Karpas-422 (cell line): ENCODE results near the gene NEURL3. TPM values are rescaled to one million over a fixed set of nuclear protein-coding genes. Genes with fewer than 3 reads are reported as not detected.

Experiments used
- DNase-seq: peaks from one replicate; pipeline ENCODE4 v3.0.0-alpha.2; 2015
- H2AFZ ChIP-seq: fragments of 200-600 bp; sonication (generic); 2 replicates; pipeline ENCODE4 v1.6.1; 2014; ENCODE audit warnings: antibody characterized with exemption, low read length, mixed read lengths
- H3K27ac ChIP-seq: fragments of 200-600 bp; sonication (generic); 2 replicates; pipeline ENCODE4 v1.5.1; 2014; ENCODE audit warnings: mild to moderate bottlenecking, low read length, moderate library complexity
- H3K27me3 ChIP-seq: fragments of 200-600 bp; sonication (generic); 2 replicates; pipeline ENCODE4 v1.6.1; 2014; ENCODE audit warnings: low read length, mixed read lengths
- H3K36me3 ChIP-seq: fragments of 200-600 bp; sonication (generic); 2 replicates; pipeline ENCODE4 v1.6.1; 2014; ENCODE audit warnings: low read length, mixed read lengths; ENCODE audit not compliant: insufficient read depth
- H3K4me1 ChIP-seq: fragments of 200-600 bp; sonication (generic); 2 replicates; pipeline ENCODE4 v1.6.1; 2014; ENCODE audit warnings: mild to moderate bottlenecking, low read length, mixed read lengths
- H3K4me2 ChIP-seq: fragments of 200-600 bp; sonication (generic); 2 replicates; pipeline ENCODE4 v1.6.1; 2014; ENCODE audit warnings: low read length, low read depth, mild to moderate bottlenecking; ENCODE audit not compliant: poor library complexity, severe bottlenecking
- H3K4me3 ChIP-seq: fragments of 200-600 bp; sonication (generic); 2 replicates; pipeline ENCODE4 v1.5.1; 2014; ENCODE audit warnings: mild to moderate bottlenecking, antibody characterized with exemption, low read length, mixed read lengths
- H3K79me2 ChIP-seq: fragments of 200-600 bp; sonication (generic); 2 replicates; pipeline ENCODE4 v1.6.1; 2014; ENCODE audit warnings: mild to moderate bottlenecking, low read length, mixed read lengths
- H3K9ac ChIP-seq: fragments of 200-600 bp; sonication (generic); 2 replicates; pipeline ENCODE4 v1.6.0; 2014; ENCODE audit warnings: low read length
- H3K9me2 ChIP-seq: fragments of 200-600 bp; sonication (generic), shearing (Covaris generic); replicated peaks from 2 replicates; pipeline ENCODE4 v1.6.0; 2014; ENCODE audit warnings: mild to moderate bottlenecking, low read length, moderate library complexity; ENCODE audit not compliant: insufficient read depth
- H3K9me3 ChIP-seq: fragments of 300-700, 200-600 bp; sonication (generic); 2 replicates; pipeline ENCODE4 v1.6.1; 2014; ENCODE audit warnings: low read length, mixed read lengths
- H4K20me1 ChIP-seq: fragments of 200-600 bp; sonication (generic); 2 replicates; pipeline ENCODE4 v1.6.1; 2014; ENCODE audit warnings: mild to moderate bottlenecking, antibody characterized with exemption, low read length, low read depth; ENCODE audit not compliant: insufficient read depth
- total RNA-seq: library from RNA; depleted of rRNA; stranded (reverse); fragments of >200 nt; shearing (Covaris generic); gene quantifications from 2 replicates; pipeline ENCODE4 v1.2.3, GENCODE V29; 2014; ENCODE audit warnings: low replicate concordance

NEURL3 gene
- total RNA-seq, 1 experiment from 2014 or later, result not detected

GRCh38 chr2:96535331-96535730, 30.2 kb upstream of the NEURL3 start:
- no peaks in the 10 kb centered on the region for H3K9me3 ChIP-seq
- DNase-seq, result no peak
- H3K79me2 ChIP-seq, result no peaks in the 10 kb centered on the region
- no peaks in the 10 kb centered on the region for H3K36me3 ChIP-seq
- no peak overlapping the region for H3K4me2 ChIP-seq
- no peak overlapping the region for H3K4me3 ChIP-seq
- no peak overlapping the region for H3K27ac ChIP-seq
- no peaks in the 10 kb centered on the region for H3K9me2 ChIP-seq
- no peak overlapping the region for H2AFZ ChIP-seq
- peaks cover 29% of the 10 kb centered on the region for H3K4me1 ChIP-seq
- no peak overlapping the region for H3K9ac ChIP-seq
- H4K20me1 ChIP-seq, result peaks cover 30% of the 10 kb centered on the region; the same call in 1 of the 2 replicates
- H3K27me3 ChIP-seq, result no peaks in the 10 kb centered on the region

- Histone ChIP-seq H3K27ac (no peak overlapping the region), H3K27me3 (no peaks in the 10 kb centered on the region)
Observed at GRCh38 chr2:96534701-96535181, 29.6 kb upstream of the NEURL3 start.

GRCh38 chr2:96534141-96534540, 29.0 kb upstream of the NEURL3 start:
- no peak for DNase-seq
- Histone ChIP-seq H3K27ac (no peak overlapping the region), H3K27me3 (no peaks in the 10 kb centered on the region), H4K20me1 (peaks cover 22% of the 10 kb centered on the region; the same call in 1 of the 2 replicates), H3K4me1 (peaks cover 29% of the 10 kb centered on the region), H2AFZ (no peak overlapping the region), H3K4me3 (no peak overlapping the region), H3K4me2 (no peak overlapping the region), H3K79me2 (no peaks in the 10 kb centered on the region), H3K9ac (no peak overlapping the region), H3K9me2 (no peaks in the 10 kb centered on the region), H3K36me3 (no peaks in the 10 kb centered on the region), H3K9me3 (no peaks in the 10 kb centered on the region)

More at GRCh38 chr2:96534701-96535181, 29.6 kb upstream of the NEURL3 start:
- H3K4me3 ChIP-seq, result no peak overlapping the region
- H3K9ac ChIP-seq, result no peak overlapping the region
- H4K20me1 ChIP-seq, result peaks cover 28% of the 10 kb centered on the region; the same call in 1 of the 2 replicates
- H3K4me1 ChIP-seq, result peaks cover 29% of the 10 kb centered on the region
- H3K9me3 ChIP-seq, result no peaks in the 10 kb centered on the region
- no peak overlapping the region for H3K4me2 ChIP-seq
- H3K79me2 ChIP-seq, result no peaks in the 10 kb centered on the region
- H3K9me2 ChIP-seq, result no peaks in the 10 kb centered on the region
- no peak for DNase-seq
- no peaks in the 10 kb centered on the region for H3K36me3 ChIP-seq
- H2AFZ ChIP-seq, result no peak overlapping the region

DNA sequence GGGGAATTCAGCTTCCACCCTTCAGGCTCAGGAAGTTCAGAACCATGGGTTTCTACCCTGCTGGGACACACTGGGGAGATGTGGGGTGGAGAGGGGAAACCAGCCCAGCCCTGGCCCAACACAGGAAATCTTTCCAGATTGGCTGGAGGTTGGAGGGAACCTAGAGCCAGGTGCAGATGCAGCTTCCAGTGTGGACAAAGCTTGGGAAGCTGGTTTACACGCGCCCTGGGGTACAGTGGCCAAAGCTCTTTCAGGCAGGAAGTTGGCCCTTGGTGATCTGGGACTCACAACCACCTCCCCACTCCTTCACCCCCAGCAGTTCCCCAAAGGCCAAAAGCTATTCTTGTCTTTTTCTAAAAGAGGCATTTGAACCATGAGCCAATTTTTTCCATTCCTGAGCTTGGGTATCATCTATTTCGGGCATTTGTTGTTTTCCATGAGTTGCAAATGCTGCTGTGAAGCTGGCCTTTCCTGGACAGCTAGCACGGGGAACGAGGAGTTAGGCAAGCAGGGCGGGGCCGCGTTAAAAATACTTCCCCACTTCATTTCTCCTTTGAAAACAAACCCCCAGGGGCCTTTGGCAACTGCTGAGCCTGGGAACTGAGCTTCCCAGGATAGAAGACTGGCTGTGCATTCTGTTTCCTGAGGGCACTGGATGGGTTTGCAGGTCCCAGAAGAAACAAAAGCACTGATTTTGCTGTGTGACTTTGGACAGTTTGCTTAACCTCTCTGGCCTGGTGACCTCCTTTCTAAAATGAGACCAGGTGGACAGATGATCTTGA, 28.3 kb upstream of the NEURL3 start:
- Histone ChIP-seq H3K9me3 (no peaks in the 10 kb centered on the region), H3K9ac (no peak overlapping the region), H3K4me3 (no peak overlapping the region), H3K27me3 (no peaks in the 10 kb centered on the region), H3K79me2 (no peaks in the 10 kb centered on the region), H4K20me1 (peaks cover 16% of the 10 kb centered on the region; the same call in 1 of the 2 replicates), H3K9me2 (no peaks in the 10 kb centered on the region), H3K4me2 (no peak overlapping the region), H3K4me1 (peaks cover 27% of the 10 kb centered on the region), H3K36me3 (no peaks in the 10 kb centered on the region), H2AFZ (no peak overlapping the region), H3K27ac (no peak overlapping the region)
- DNase-seq, result peak; percentile 48

DNA sequence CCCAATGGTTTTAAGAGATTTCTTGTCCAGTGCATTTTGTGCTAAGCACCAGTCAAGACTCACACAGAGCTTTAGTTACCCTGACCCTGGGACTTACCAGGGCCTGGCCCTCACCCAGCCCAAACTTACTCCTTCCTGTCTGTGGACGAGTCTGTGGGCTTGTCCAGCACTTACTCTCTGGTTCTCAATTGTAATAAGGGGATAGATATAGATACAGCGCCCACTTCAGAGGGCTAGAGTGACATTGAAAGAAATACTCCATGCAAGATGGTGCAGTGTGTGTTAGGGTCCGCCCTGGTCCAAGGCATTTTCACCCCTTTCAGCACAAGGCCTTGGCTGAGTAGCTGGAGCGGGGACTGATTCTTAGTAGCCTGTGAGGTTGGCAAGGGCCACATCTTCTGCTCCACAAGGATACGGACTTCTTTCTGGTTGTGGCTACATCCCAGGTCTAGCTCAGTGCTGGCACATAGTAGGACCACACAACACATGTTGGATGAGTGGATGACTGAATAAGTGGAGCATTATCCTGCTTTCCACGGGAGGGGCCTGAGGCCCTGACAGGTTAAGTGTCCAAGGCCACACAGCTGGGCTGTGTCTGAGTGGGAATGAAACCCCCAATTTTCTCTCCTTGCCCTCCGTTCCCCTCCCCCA, 27.6 kb upstream of the NEURL3 start:
- no peak overlapping the region for H2AFZ ChIP-seq
- no peak for DNase-seq
- no peak overlapping the region for H3K27ac ChIP-seq
- H3K79me2 ChIP-seq, result no peaks in the 10 kb centered on the region
- no peak overlapping the region for H3K4me3 ChIP-seq
- H3K9ac ChIP-seq, result no peak overlapping the region
- H3K36me3 ChIP-seq, result no peaks in the 10 kb centered on the region
- no peak overlapping the region for H3K4me2 ChIP-seq
- H3K27me3 ChIP-seq, result no peaks in the 10 kb centered on the region
- no peaks in the 10 kb centered on the region for H3K9me2 ChIP-seq
- peaks cover 9% of the 10 kb centered on the region; the same call in 1 of the 2 replicates for H4K20me1 ChIP-seq
- no peaks in the 10 kb centered on the region for H3K9me3 ChIP-seq
- peaks cover 26% of the 10 kb centered on the region for H3K4me1 ChIP-seq

GRCh38 chr2:96531872-96532505, 26.8 kb upstream of the NEURL3 start:
- H3K36me3 ChIP-seq, result no peaks in the 10 kb centered on the region
- no peak overlapping the region for H3K9ac ChIP-seq
- H3K27ac ChIP-seq, result no peak overlapping the region
- no peaks in the 10 kb centered on the region for H3K79me2 ChIP-seq
- DNase-seq, result peak; percentile 73
- peaks cover 3% of the 10 kb centered on the region; the same call in 1 of the 2 replicates for H4K20me1 ChIP-seq
- no peaks in the 10 kb centered on the region for H3K9me3 ChIP-seq
- no peak overlapping the region for H3K4me3 ChIP-seq
- peaks cover 20% of the 10 kb centered on the region for H3K4me1 ChIP-seq
- peak overlapping the region; percentile 14 for H3K4me2 ChIP-seq
- no peaks in the 10 kb centered on the region for H3K9me2 ChIP-seq
- no peaks in the 10 kb centered on the region for H3K27me3 ChIP-seq
- H2AFZ ChIP-seq, result no peak overlapping the region

DNA sequence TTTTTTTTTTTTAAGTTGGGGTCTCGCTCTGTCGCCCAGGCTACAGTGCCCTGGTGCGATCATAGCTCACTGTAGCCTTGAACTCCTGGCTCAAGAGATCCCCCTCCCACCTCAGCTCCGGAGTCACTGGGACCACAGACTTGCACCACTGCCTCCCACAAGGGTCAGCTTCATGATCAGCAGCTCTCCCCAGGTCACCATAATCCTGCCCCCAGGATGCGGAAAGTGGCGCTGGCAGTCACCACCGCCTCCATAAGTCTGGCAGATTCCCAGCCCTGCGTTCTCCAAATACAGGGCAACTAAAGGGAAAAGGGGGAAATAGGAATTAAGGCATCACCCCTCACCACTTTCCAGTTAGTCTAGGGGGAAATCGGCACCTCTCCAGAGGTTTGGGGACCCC, 26.2 kb upstream of the NEURL3 start:
- Histone ChIP-seq H3K27ac (no peak overlapping the region), H3K4me1 (peaks cover 16% of the 10 kb centered on the region), H3K4me3 (no peak overlapping the region), H3K9me3 (no peaks in the 10 kb centered on the region), H4K20me1 (peaks cover 3% of the 10 kb centered on the region; the same call in 1 of the 2 replicates), H3K36me3 (no peaks in the 10 kb centered on the region), H3K27me3 (no peaks in the 10 kb centered on the region), H3K79me2 (no peaks in the 10 kb centered on the region), H3K9me2 (no peaks in the 10 kb centered on the region), H3K4me2 (peak overlapping the region; percentile 14), H2AFZ (no peak overlapping the region), H3K9ac (no peak overlapping the region)
- DNase-seq, result no peak
